B cell (primary cell): ENCODE measurements around the gene MOBP. TPM values are rescaled to one million over a fixed set of nuclear protein-coding genes. Genes with fewer than 3 reads are reported as not detected.

Experiments used
- ATAC-seq: fragments of 200-7000 bp; cut with Tn5 transposase; one replicate; pipeline ENCODE4 v1.10.0; 2021; ENCODE audit warnings: low read depth, mild to moderate bottlenecking, moderate number of reproducible peaks, moderate library complexity
- CTCF ChIA-PET: fragments of 350-600 bp; sonication (Branson Sonifier 250); formaldehyde crosslinking; loops from one replicate; lab custom pipeline; 2021; ENCODE audit warnings: antibody characterized with exemption, inconsistent platforms; lab: Charles Lee
- POLR2A ChIA-PET: fragments of 350-600 bp; sonication (Branson Sonifier 250); formaldehyde crosslinking; loops from one replicate; lab custom pipeline; 2021; ENCODE audit warnings: antibody characterized with exemption; lab: Charles Lee
- DNase-seq: peaks from one replicate; pipeline ENCODE4 v3.0.0; 2013
- H2AFZ ChIP-seq: 2 replicates; pipeline ENCODE4 v1.6.1; 2012; ENCODE audit warnings: mild to moderate bottlenecking, low read depth, low read length; ENCODE audit not compliant: insufficient read depth, poor library complexity, severe bottlenecking
- H3K27ac ChIP-seq, 2 donors: 1 replicate in 1 of 2; 2 replicates in 1 of 2; pipeline ENCODE4 v1.5.1; 2012 to 2013; ENCODE audit warnings: low read length in 2 of 2, mild to moderate bottlenecking in 2 of 2, moderate library complexity in 1 of 2
- H3K27me3 ChIP-seq, 4 experiments: fragments of 200-600 bp in 1 of 4; sonication (generic) in 1 of 4; replicated peaks in 1 of 4; 1 replicate in 2 of 4; 2 replicates in 2 of 4; pipeline versions ENCODE4 v1.6.1 to v1.7.0; 2013 to 2016; ENCODE audit warnings: low read length in 3 of 4, mild to moderate bottlenecking in 2 of 4, mixed read lengths in 1 of 4, moderate library complexity in 1 of 4; ENCODE audit not compliant: insufficient read depth in 4 of 4, control insufficient read depth in 3 of 4; ENCODE audit errors: control extremely low read depth in 1 of 4
- H3K36me3 ChIP-seq, 2 experiments: replicated peaks in 1 of 2; 1 replicate in 1 of 2; 2 replicates in 1 of 2; pipeline versions ENCODE4 v1.6.1 to v1.7.1; 2013; ENCODE audit warnings: low read length in 1 of 2; ENCODE audit not compliant: insufficient read depth in 2 of 2, control insufficient read depth in 1 of 2; ENCODE audit errors: control extremely low read depth in 1 of 2, extremely low read depth in 1 of 2
- H3K4me1 ChIP-seq, 2 donors: fragments of 200-600 bp in 1 of 2; sonication (generic) in 1 of 2; 1 replicate in 1 of 2; 2 replicates in 1 of 2; pipeline versions ENCODE4 v1.5.1 to v1.6.1; 2013 to 2017; ENCODE audit warnings: low read length in 2 of 2; ENCODE audit not compliant: control insufficient read depth in 2 of 2, insufficient read depth in 2 of 2
- H3K4me2 ChIP-seq: replicated peaks from 2 replicates; pipeline ENCODE3; 2012; ENCODE audit warnings: mild to moderate bottlenecking, low read depth, low read length; ENCODE audit not compliant: poor library complexity, severe bottlenecking
- H3K4me3 ChIP-seq, 5 experiments: fragments of 200-600 bp in 1 of 5; sonication (generic) in 1 of 5; 1 replicate in 3 of 5; 2 replicates in 2 of 5; pipeline versions ENCODE4 v1.5.1 to v1.7.0; 2011 to 2016; ENCODE audit warnings: low read length in 4 of 5, mild to moderate bottlenecking in 4 of 5, low read depth in 2 of 5, control low read depth in 1 of 5, moderate library complexity in 1 of 5; ENCODE audit not compliant: insufficient read depth in 1 of 5; ENCODE audit errors: control extremely low read depth in 1 of 5, extremely low read depth in 1 of 5
- H3K79me2 ChIP-seq: fragments of 200-600 bp; sonication (generic); one replicate; pipeline ENCODE4 v1.6.0; 2016; ENCODE audit warnings: low read length; ENCODE audit not compliant: control insufficient read depth, insufficient read depth
- H3K9ac ChIP-seq: fragments of 200-600 bp; sonication (generic); 2 replicates; pipeline ENCODE4 v1.6.1; 2017; ENCODE audit warnings: mild to moderate bottlenecking, low read length, moderate library complexity
- H3K9me3 ChIP-seq, 3 donors: one replicate each; pipeline versions ENCODE4 v1.6.1 to v1.7.1; 2013; ENCODE audit warnings: low read length in 2 of 3; ENCODE audit not compliant: control insufficient read depth in 2 of 3, insufficient read depth in 1 of 3; ENCODE audit errors: control extremely low read depth in 1 of 3
- H4K20me1 ChIP-seq: 2 replicates; pipeline ENCODE4 v1.6.0; 2012; ENCODE audit warnings: mild to moderate bottlenecking, low read length; ENCODE audit not compliant: insufficient read depth, control insufficient read depth, poor library complexity, severe bottlenecking
- H3K27ac Mint-ChIP-seq: one replicate; pipeline ENCODE4 v1.8.0; 2021; ENCODE audit warnings: mixed read lengths
- H3K27me3 Mint-ChIP-seq: one replicate; pipeline ENCODE4 v1.8.0; 2021; ENCODE audit warnings: mixed read lengths
- H3K4me1 Mint-ChIP-seq: one replicate; pipeline ENCODE4 v1.8.0; 2021; ENCODE audit warnings: mixed read lengths
- H3K4me3 Mint-ChIP-seq: one replicate; pipeline ENCODE4 v1.8.0; 2021; ENCODE audit warnings: mixed read lengths
- H3K9me3 Mint-ChIP-seq: one replicate; pipeline ENCODE4 v1.8.0; 2022; ENCODE audit warnings: mixed read lengths; ENCODE audit not compliant: insufficient read depth
- CTCF ChIP-seq: fragments of 200-600 bp; IDR thresholded peaks from one replicate; pipeline ENCODE4 v1.8.0; 2022; ENCODE audit warnings: antibody characterized with exemption, mild to moderate bottlenecking
- EZH2 ChIP-seq: IDR thresholded peaks from 2 replicates; pipeline ENCODE4 v1.6.1; 2012; ENCODE audit warnings: borderline replicate concordance, low read depth, mild to moderate bottlenecking, moderate library complexity, low read length; ENCODE audit not compliant: insufficient read depth, poor library complexity, severe bottlenecking
- WGBS: methylation state at CpG from one replicate; pipeline ENCODE4 v1.1.5; 2013; ENCODE audit warnings: missing lambda C conversion rate; ENCODE audit not compliant: insufficient coverage; 5-methylcytosine and 5-hydroxymethylcytosine counted together
- intact Hi-C: fragments of 100-400 bp; cut with micrococcal nuclease; formaldehyde crosslinking; loops from one replicate; pipeline ENCODE4 v1.10.0; 2022
- polyA plus RNA-seq: library from polyadenylated mRNA; depleted of rRNA; stranded (reverse); fragments of >200 nt; gene quantifications from 2 replicates; pipeline ENCODE4 v1.2.3, GENCODE V29; 2012
- total RNA-seq, 2 donors: library from RNA; stranded (reverse); fragments of 120-200 nt in 1 of 2; gene quantifications; 1 replicate in 1 of 2; 2 replicates in 1 of 2; pipeline versions ENCODE4 v1.2.3 to v1.2.4, GENCODE V29; 2013 to 2022

Gene MOBP
- total and polyA plus RNA-seq, 2 donors (not counting 1 experiment from before 2014, with no cell fraction given): 0.04 TPM; not detected in 1

DNA sequence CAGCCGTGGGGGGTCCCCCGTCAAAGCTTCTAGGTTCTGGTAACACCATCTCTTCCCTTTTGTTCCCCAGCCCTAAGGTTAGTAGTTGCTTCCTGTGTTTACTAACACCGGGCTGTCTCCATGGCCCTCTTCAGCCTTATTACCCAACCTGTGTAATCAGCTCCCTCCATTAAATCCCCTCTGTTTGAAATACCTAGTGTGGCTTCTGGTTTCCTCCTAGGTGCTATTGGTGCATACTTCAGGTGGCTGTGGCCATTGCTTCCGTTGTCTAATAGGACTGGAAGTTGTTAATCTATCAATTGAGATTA is 35.3 kb downstream of the MOBP start:
- ATAC-seq (no peak), DNase-seq (no peak)
- CTCF ChIA-PET: no interaction called here
- Histone ChIP-seq H3K4me3 (no peak overlapping the region), H3K27ac (no peak overlapping the region), H3K9me3 (peaks cover 0 to 1% (median 0%) of the 10 kb centered on the region in 3 donors), H3K36me3 (no peaks in the 10 kb centered on the region), H3K4me1 (no peaks in the 10 kb centered on the region), H3K4me2 (no peak overlapping the region), H2AFZ (no peak overlapping the region), H4K20me1 (no peaks in the 10 kb centered on the region), H3K27me3 (peaks cover 0 to 21% (median 15%) of the 10 kb centered on the region in 4 experiments), H3K9ac (no peak overlapping the region), H3K79me2 (no peaks in the 10 kb centered on the region)
- Mint-ChIP-seq H3K27me3 (peaks cover 53% of the 10 kb centered on the region), H3K4me1 (no peaks in the 10 kb centered on the region), H3K27ac (no peak overlapping the region), H3K9me3 (peaks cover 2% of the 10 kb centered on the region), H3K4me3 (no peak overlapping the region)
- WGBS: 25% methylated on average over 2 of the region's 4 CpGs
- POLR2A ChIA-PET: no interaction called here
- no peak for TF ChIP-seq CTCF
- TF ChIP-seq EZH2: no peak
- intact Hi-C loops: no loop called here

DNA sequence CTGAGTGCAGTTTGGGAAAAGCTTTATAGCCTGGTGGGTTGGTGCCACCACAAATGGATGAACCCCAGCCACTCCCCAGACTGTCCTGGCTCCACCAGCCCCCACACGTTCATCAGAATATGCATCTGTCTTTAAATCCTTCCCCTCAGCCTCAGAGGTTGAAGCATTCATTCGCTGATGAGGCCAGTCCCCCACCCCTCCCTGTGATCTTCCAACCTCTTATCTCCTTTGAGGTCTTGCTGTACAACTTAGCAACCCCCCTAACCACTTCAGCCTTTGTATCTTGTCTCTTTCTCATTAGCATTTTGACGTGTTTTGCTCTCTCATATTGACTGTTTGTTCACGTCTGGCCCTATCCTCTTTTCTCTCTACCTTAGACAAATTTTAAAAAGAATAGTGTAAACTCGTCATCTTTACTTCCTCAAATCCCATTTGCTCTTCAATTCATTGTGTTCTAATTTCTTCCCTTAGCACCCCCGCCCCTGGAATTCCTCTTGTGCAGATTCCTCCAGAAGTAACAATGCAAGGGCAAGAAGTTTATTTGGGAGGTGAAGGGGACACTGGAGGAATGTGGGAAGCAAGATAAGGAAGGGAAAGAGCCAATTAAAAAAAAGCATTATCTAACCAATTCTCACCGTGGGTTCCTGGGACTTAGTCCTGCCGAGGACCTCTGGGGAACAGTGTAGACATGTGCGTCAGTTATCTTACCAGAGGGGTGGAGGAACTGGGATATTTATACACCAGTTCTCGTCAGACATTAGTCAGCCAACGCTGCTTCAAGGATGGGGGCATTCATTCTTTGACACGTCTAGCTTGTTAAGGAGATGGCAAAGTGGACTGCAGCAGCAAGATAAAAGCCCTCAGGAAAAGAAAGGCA is 38.6 kb downstream of the MOBP start:
- H3K27me3 ChIP-seq: peaks cover 0 to 9% (median 7%) of the 10 kb centered on the region in 4 experiments
- no peaks in the 10 kb centered on the region for H3K79me2 ChIP-seq
- no peaks in the 10 kb centered on the region for H3K4me1 ChIP-seq
- H3K9me3 ChIP-seq: no peaks in the 10 kb centered on the region
- no peaks in the 10 kb centered on the region for H3K36me3 ChIP-seq
- ChIA-PET CTCF (no interaction called here), POLR2A (no interaction called here)
- H3K27ac Mint-ChIP-seq: no peak overlapping the region
- H3K27me3 Mint-ChIP-seq: peaks cover 30% of the 10 kb centered on the region
- H2AFZ ChIP-seq: no peak overlapping the region
- peaks cover 2% of the 10 kb centered on the region for H3K9me3 Mint-ChIP-seq
- no peak for TF ChIP-seq CTCF
- no peak for TF ChIP-seq EZH2
- no peak overlapping the region for H3K27ac ChIP-seq
- H3K4me1 Mint-ChIP-seq: no peaks in the 10 kb centered on the region
- ATAC-seq (no peak), DNase-seq (no peak)
- no peak overlapping the region for H3K4me3 ChIP-seq
- H3K4me3 Mint-ChIP-seq: no peak overlapping the region
- WGBS: 78% methylated on average over 9 of the region's 12 CpGs
- H4K20me1 ChIP-seq: no peaks in the 10 kb centered on the region
- H3K4me2 ChIP-seq: no peak overlapping the region
- intact Hi-C loops: no loop called here
- no peak overlapping the region for H3K9ac ChIP-seq
